Measurements from ENCODE around the gene ATG5. TPM values are rescaled to one million over a fixed set of nuclear protein-coding genes. Genes with fewer than 3 reads are reported as not detected.
A peak's percentile ranks its signal among the peaks of the same experiment; 100 is the strongest.
"Not testable (repeated sequence)": the region's sequence is repeated elsewhere in the genome, so short reads cannot be mapped to it uniquely, and the experiment has no call there.

The ATG5 gene
- total RNA-seq, 1 experiment from 2014 or later, result 37.5 TPM

GRCh38 chr6:106161311-106161874 is 164.2 kb downstream of the ATG5 start:
- Histone ChIP-seq H3K27me3 (ENCODE audit: control insufficient read depth, insufficient read depth, low read length) (no peaks in the 10 kb centered on the region), H3K4me3 (ENCODE audit: insufficient read depth, low read depth, low read length) (no peak overlapping the region), H3K36me3 (replicated peaks; ENCODE audit: control insufficient read depth, insufficient read depth, low read length) (no peaks in the 10 kb centered on the region)
- DNase-seq, result no peak

- no peaks in the 10 kb centered on the region for H3K27me3 ChIP-seq (ENCODE audit: control insufficient read depth, insufficient read depth, low read length)
- no peak for DNase-seq
- H3K4me3 ChIP-seq (ENCODE audit: insufficient read depth, low read depth, low read length), result no peak overlapping the region
- no peaks in the 10 kb centered on the region for H3K36me3 ChIP-seq (replicated peaks; ENCODE audit: control insufficient read depth, insufficient read depth, low read length)
Measured at GRCh38 chr6:106160189-106160588, 165.4 kb downstream of the ATG5 start.

GRCh38 chr6:106159531-106159940 is 166.0 kb downstream of the ATG5 start:
- no peaks in the 10 kb centered on the region for H3K36me3 ChIP-seq (replicated peaks; ENCODE audit: control insufficient read depth, insufficient read depth, low read length)
- no peak overlapping the region for H3K4me3 ChIP-seq (ENCODE audit: insufficient read depth, low read depth, low read length)
- no peaks in the 10 kb centered on the region for H3K27me3 ChIP-seq (ENCODE audit: control insufficient read depth, insufficient read depth, low read length)
- DNase-seq, result no peak

- no peak overlapping the region for H3K4me3 ChIP-seq (ENCODE audit: insufficient read depth, low read depth, low read length)
- H3K36me3 ChIP-seq (replicated peaks; ENCODE audit: control insufficient read depth, insufficient read depth, low read length), result no peaks in the 10 kb centered on the region
- no peaks in the 10 kb centered on the region for H3K27me3 ChIP-seq (ENCODE audit: control insufficient read depth, insufficient read depth, low read length)
- DNase-seq, result no peak
Measured at GRCh38 chr6:106158816-106159215, 166.7 kb downstream of the ATG5 start.

GRCh38 chr6:106156863-106157262 is 168.7 kb downstream of the ATG5 start:
- Histone ChIP-seq H3K27me3 (ENCODE audit: control insufficient read depth, insufficient read depth, low read length) (no peaks in the 10 kb centered on the region), H3K36me3 (replicated peaks; ENCODE audit: control insufficient read depth, insufficient read depth, low read length) (no peaks in the 10 kb centered on the region), H3K4me3 (ENCODE audit: insufficient read depth, low read depth, low read length) (no peak overlapping the region)
- DNase-seq, result no peak

- H3K27me3 ChIP-seq (ENCODE audit: control insufficient read depth, insufficient read depth, low read length), result no peaks in the 10 kb centered on the region
- H3K4me3 ChIP-seq (ENCODE audit: insufficient read depth, low read depth, low read length), result no peak overlapping the region
- H3K36me3 ChIP-seq (replicated peaks; ENCODE audit: control insufficient read depth, insufficient read depth, low read length), result no peaks in the 10 kb centered on the region
- no peak for DNase-seq
Measured at GRCh38 chr6:106156413-106156812, 169.1 kb downstream of the ATG5 start.

- H3K36me3 ChIP-seq (replicated peaks; ENCODE audit: control insufficient read depth, insufficient read depth, low read length), result no peaks in the 10 kb centered on the region
- no peaks in the 10 kb centered on the region for H3K27me3 ChIP-seq (ENCODE audit: control insufficient read depth, insufficient read depth, low read length)
- no peak for DNase-seq
- no peak overlapping the region for H3K4me3 ChIP-seq (ENCODE audit: insufficient read depth, low read depth, low read length)
Measured at GRCh38 chr6:106155219-106155830, 170.2 kb downstream of the ATG5 start.

GRCh38 chr6:106154326-106154725 is 171.2 kb downstream of the ATG5 start:
- DNase-seq, result peak; percentile 55
- H3K4me3 ChIP-seq (ENCODE audit: insufficient read depth, low read depth, low read length), result no peak overlapping the region
- no peaks in the 10 kb centered on the region for H3K27me3 ChIP-seq (ENCODE audit: control insufficient read depth, insufficient read depth, low read length)
- no peaks in the 10 kb centered on the region for H3K36me3 ChIP-seq (replicated peaks; ENCODE audit: control insufficient read depth, insufficient read depth, low read length)

- Histone ChIP-seq H3K4me3 (ENCODE audit: insufficient read depth, low read depth, low read length) (no peak overlapping the region), H3K27me3 (ENCODE audit: control insufficient read depth, insufficient read depth, low read length) (no peaks in the 10 kb centered on the region), H3K36me3 (replicated peaks; ENCODE audit: control insufficient read depth, insufficient read depth, low read length) (no peaks in the 10 kb centered on the region)
- DNase-seq, result no peak
Measured at GRCh38 chr6:106152952-106153351, 172.6 kb downstream of the ATG5 start.

- DNase-seq, result not testable (repeated sequence)
Measured at GRCh38 chr6:106152476-106152875, 173.1 kb downstream of the ATG5 start.

GRCh38 chr6:106149472-106150069 is 176.0 kb downstream of the ATG5 start:
- H3K4me3 ChIP-seq (ENCODE audit: insufficient read depth, low read depth, low read length), result no peak overlapping the region
- no peak for DNase-seq
- no peaks in the 10 kb centered on the region for H3K36me3 ChIP-seq (replicated peaks; ENCODE audit: control insufficient read depth, insufficient read depth, low read length)
- H3K27me3 ChIP-seq (ENCODE audit: control insufficient read depth, insufficient read depth, low read length), result no peaks in the 10 kb centered on the region

More at GRCh38 chr6:106152476-106152875, 173.1 kb downstream of the ATG5 start:
- not testable (repeated sequence) for H3K27me3 ChIP-seq (ENCODE audit: control insufficient read depth, insufficient read depth, low read length); H3K36me3 ChIP-seq (replicated peaks; ENCODE audit: control insufficient read depth, insufficient read depth, low read length); H3K4me3 ChIP-seq (ENCODE audit: insufficient read depth, low read depth, low read length)

- Histone ChIP-seq H3K27me3 (ENCODE audit: control insufficient read depth, insufficient read depth, low read length) (no peaks in the 10 kb centered on the region), H3K36me3 (replicated peaks; ENCODE audit: control insufficient read depth, insufficient read depth, low read length) (no peaks in the 10 kb centered on the region), H3K4me3 (ENCODE audit: insufficient read depth, low read depth, low read length) (no peak overlapping the region)
- no peak for DNase-seq
Measured at GRCh38 chr6:106147476-106147875, 178.1 kb downstream of the ATG5 start.

GRCh38 chr6:106146852-106147351 is 178.7 kb downstream of the ATG5 start:
- no peaks in the 10 kb centered on the region for H3K27me3 ChIP-seq (ENCODE audit: control insufficient read depth, insufficient read depth, low read length)
- no peak for DNase-seq
- H3K4me3 ChIP-seq (ENCODE audit: insufficient read depth, low read depth, low read length), result no peak overlapping the region
- H3K36me3 ChIP-seq (replicated peaks; ENCODE audit: control insufficient read depth, insufficient read depth, low read length), result no peaks in the 10 kb centered on the region

GRCh38 chr6:106145741-106146227 is 179.8 kb downstream of the ATG5 start:
- Histone ChIP-seq H3K27me3 (ENCODE audit: control insufficient read depth, insufficient read depth, low read length) (no peaks in the 10 kb centered on the region), H3K36me3 (replicated peaks; ENCODE audit: control insufficient read depth, insufficient read depth, low read length) (no peaks in the 10 kb centered on the region), H3K4me3 (ENCODE audit: insufficient read depth, low read depth, low read length) (no peak overlapping the region)
- DNase-seq, result peak; percentile 41

- DNase-seq, result no peak
- Histone ChIP-seq H3K4me3 (ENCODE audit: insufficient read depth, low read depth, low read length) (no peak overlapping the region), H3K27me3 (ENCODE audit: control insufficient read depth, insufficient read depth, low read length) (no peaks in the 10 kb centered on the region), H3K36me3 (replicated peaks; ENCODE audit: control insufficient read depth, insufficient read depth, low read length) (no peaks in the 10 kb centered on the region)
Measured at GRCh38 chr6:106145144-106145543, 180.4 kb downstream of the ATG5 start.

All from H7 (cell line).